K562 (cell line): ENCODE measurements around the gene MATR3. TPM values are rescaled to one million over a fixed set of nuclear protein-coding genes. Genes with fewer than 3 reads are reported as not detected.

ENCODE experiments used
- HOXB6 ChIP-seq: fragments of 250-450 bp; sonication (Bioruptor Pico); IDR thresholded peaks from 2 replicates; pipeline ENCODE4 v1.5.1; 2022; ENCODE audit warnings: mild to moderate bottlenecking, borderline replicate concordance
- KAT7 ChIP-seq: sonication (generic); formaldehyde crosslinking; IDR thresholded peaks from 2 replicates; pipeline ENCODE4 v1.8.0; 2022; ENCODE audit warnings: missing genetic modification reagents, mild to moderate bottlenecking, borderline replicate concordance
- SAP30 ChIP-seq: fragments of 200-600 bp; sonication (generic); IDR thresholded peaks from 2 replicates; pipeline ENCODE4 v1.6.1; 2012; ENCODE audit warnings: borderline replicate concordance, low read depth, mild to moderate bottlenecking, moderate library complexity, low read length, control low read depth, inconsistent platforms; ENCODE audit not compliant: insufficient read depth, poor library complexity, severe bottlenecking
- SFPQ ChIP-seq: fragments of 200-400 bp; formaldehyde crosslinking; IDR thresholded peaks from 2 replicates; pipeline ENCODE4 v1.6.1; 2017; ENCODE audit warnings: mild to moderate bottlenecking, low read depth, low read length, moderate library complexity
- SRSF7 ChIP-seq: fragments of 200-400 bp; formaldehyde crosslinking; optimal IDR thresholded peaks from 2 replicates; pipeline ENCODE3; 2017; ENCODE audit warnings: mild to moderate bottlenecking, low read depth, low read length
- XRCC4 ChIP-seq: IDR thresholded peaks from one replicate; pipeline ENCODE4 v1.6.1; 2011; ENCODE audit not compliant: insufficient read depth, insufficient read length; ENCODE audit errors: extremely low read depth
- ZMIZ1 ChIP-seq, 2 experiments: fragments of 150-350 bp in 1 of 2; IDR thresholded peaks; 2 replicates each; pipeline ENCODE4 v1.6.1; 2012 to 2016; ENCODE audit warnings: low read depth in 2 of 2, low read length in 2 of 2, mild to moderate bottlenecking in 1 of 2, moderate library complexity in 1 of 2
- ZNF23 ChIP-seq: fragments of 250-450 bp; sonication (Bioruptor Pico); IDR thresholded peaks from 2 replicates; pipeline ENCODE4 v1.4.0; 2020; ENCODE audit warnings: mild to moderate bottlenecking
- ZNF586 ChIP-seq: fragments of 450-650 bp; formaldehyde crosslinking; conservative IDR thresholded peaks from 2 replicates; pipeline ENCODE4 v1.4.0; 2020; ENCODE audit warnings: mild to moderate bottlenecking, moderate library complexity
- polyA plus RNA-seq, 8 experiments: library from polyadenylated mRNA; depleted of rRNA in 4 of 8; stranded (reverse) in 5 of 8; unstranded in 3 of 8; fragments of >200 nt; fragmentation: Nextera tagmentation in 2 of 8; fragmentation: Illumina TruSeq in 1 of 8; extraction: Ambion mirVana in 2 of 8; extraction: Trizol in 1 of 8; gene quantifications; 2 replicates each; pipeline versions ENCODE4 v1.2.1 to v1.2.3, GENCODE V29; 2011 to 2014; ENCODE audit warnings: inconsistent platforms in 1 of 8, missing spikeins in 1 of 8
- total RNA-seq, 7 experiments: library from RNA; depleted of rRNA in 6 of 7; stranded (reverse); fragments of >200 nt in 6 of 7; fragmentation: Illumina TruSeq in 2 of 7; extraction: Trizol in 2 of 7; gene quantifications; 2 replicates each; pipeline versions ENCODE4 v1.2.1 to v1.2.3, GENCODE V29; 2011 to 2021; ENCODE audit warnings: low replicate concordance in 1 of 7
- TF ChIP-seq, protein P1 (sequence below): IDR thresholded peaks from 3 replicates; pipeline ENCODE4 v1.6.1; 2011; ENCODE audit warnings: borderline replicate concordance, mild to moderate bottlenecking, moderate library complexity; ENCODE audit not compliant: insufficient read length; ENCODE audit errors: extremely low read depth
- TF ChIP-seq, protein P2 (sequence below): sonication (generic); formaldehyde crosslinking; IDR thresholded peaks from 2 replicates; pipeline ENCODE4 v1.8.1; 2023; ENCODE audit warnings: missing genetic modification reagents, mild to moderate bottlenecking, borderline replicate concordance

MATR3 gene
- total and polyA plus RNA-seq, 9 of the 15 experiments (the other 6 are each of a cell fraction or from before 2014, with no cell fraction given) = 150 to 425 (median 263) TPM

GRCh38 chr5:139341689-139342422 lies 48.3 kb downstream of the MATR3 start, which contains the start of gene PAIP2 (continued):
- no peak for TF ChIP-seq ZMIZ1 (IDR thresholded peaks at IDR 0.05; ENCODE audit: low read depth in 2 of 2, low read length in 2 of 2)
- TF ChIP-seq SFPQ = no peak
- no peak for TF ChIP-seq ZNF586 (CRISPR knock-in tag)
- no peak for TF ChIP-seq ZNF23
- no peak for TF ChIP-seq SRSF7
- TF ChIP-seq, protein P1, sequence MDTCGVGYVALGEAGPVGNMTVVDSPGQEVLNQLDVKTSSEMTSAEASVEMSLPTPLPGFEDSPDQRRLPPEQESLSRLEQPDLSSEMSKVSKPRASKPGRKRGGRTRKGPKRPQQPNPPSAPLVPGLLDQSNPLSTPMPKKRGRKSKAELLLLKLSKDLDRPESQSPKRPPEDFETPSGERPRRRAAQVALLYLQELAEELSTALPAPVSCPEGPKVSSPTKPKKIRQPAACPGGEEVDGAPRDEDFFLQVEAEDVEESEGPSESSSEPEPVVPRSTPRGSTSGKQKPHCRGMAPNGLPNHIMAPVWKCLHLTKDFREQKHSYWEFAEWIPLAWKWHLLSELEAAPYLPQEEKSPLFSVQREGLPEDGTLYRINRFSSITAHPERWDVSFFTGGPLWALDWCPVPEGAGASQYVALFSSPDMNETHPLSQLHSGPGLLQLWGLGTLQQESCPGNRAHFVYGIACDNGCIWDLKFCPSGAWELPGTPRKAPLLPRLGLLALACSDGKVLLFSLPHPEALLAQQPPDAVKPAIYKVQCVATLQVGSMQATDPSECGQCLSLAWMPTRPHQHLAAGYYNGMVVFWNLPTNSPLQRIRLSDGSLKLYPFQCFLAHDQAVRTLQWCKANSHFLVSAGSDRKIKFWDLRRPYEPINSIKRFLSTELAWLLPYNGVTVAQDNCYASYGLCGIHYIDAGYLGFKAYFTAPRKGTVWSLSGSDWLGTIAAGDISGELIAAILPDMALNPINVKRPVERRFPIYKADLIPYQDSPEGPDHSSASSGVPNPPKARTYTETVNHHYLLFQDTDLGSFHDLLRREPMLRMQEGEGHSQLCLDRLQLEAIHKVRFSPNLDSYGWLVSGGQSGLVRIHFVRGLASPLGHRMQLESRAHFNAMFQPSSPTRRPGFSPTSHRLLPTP = no peak
- peak; percentile 73 for TF ChIP-seq SAP30
- no peak for TF ChIP-seq XRCC4
- TF ChIP-seq KAT7 (CRISPR knock-in tag) = no peak; the same call in 1 of the 2 replicates
- TF ChIP-seq HOXB6 (CRISPR knock-in tag) = no peak
- TF ChIP-seq, protein P2, sequence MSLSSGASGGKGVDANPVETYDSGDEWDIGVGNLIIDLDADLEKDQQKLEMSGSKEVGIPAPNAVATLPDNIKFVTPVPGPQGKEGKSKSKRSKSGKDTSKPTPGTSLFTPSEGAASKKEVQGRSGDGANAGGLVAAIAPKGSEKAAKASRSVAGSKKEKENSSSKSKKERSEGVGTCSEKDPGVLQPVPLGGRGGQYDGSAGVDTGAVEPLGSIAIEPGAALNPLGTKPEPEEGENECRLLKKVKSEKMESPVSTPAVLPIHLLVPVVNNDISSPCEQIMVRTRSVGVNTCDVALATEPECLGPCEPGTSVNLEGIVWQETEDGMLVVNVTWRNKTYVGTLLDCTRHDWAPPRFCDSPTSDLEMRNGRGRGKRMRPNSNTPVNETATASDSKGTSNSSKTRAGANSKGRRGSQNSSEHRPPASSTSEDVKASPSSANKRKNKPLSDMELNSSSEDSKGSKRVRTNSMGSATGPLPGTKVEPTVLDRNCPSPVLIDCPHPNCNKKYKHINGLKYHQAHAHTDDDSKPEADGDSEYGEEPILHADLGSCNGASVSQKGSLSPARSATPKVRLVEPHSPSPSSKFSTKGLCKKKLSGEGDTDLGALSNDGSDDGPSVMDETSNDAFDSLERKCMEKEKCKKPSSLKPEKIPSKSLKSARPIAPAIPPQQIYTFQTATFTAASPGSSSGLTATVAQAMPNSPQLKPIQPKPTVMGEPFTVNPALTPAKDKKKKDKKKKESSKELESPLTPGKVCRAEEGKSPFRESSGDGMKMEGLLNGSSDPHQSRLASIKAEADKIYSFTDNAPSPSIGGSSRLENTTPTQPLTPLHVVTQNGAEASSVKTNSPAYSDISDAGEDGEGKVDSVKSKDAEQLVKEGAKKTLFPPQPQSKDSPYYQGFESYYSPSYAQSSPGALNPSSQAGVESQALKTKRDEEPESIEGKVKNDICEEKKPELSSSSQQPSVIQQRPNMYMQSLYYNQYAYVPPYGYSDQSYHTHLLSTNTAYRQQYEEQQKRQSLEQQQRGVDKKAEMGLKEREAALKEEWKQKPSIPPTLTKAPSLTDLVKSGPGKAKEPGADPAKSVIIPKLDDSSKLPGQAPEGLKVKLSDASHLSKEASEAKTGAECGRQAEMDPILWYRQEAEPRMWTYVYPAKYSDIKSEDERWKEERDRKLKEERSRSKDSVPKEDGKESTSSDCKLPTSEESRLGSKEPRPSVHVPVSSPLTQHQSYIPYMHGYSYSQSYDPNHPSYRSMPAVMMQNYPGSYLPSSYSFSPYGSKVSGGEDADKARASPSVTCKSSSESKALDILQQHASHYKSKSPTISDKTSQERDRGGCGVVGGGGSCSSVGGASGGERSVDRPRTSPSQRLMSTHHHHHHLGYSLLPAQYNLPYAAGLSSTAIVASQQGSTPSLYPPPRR (CRISPR knock-in tag) = no peak
